ENCODE results near the gene OSBPL3. TPM values are rescaled to one million over a fixed set of nuclear protein-coding genes. Genes with fewer than 3 reads are reported as not detected.
"Not testable (repeated sequence)": the region's sequence is repeated elsewhere in the genome, so short reads cannot be mapped to it uniquely, and the experiment has no call there.

Gene OSBPL3
- 17.5 and 19.1 TPM in 2 replicates for total RNA-seq (2014; rRNA removed; shearing (Covaris generic))

- peak; percentile 93 for DNase-seq (ENCODE audit: low spot score)
Observed at GRCh38 chr7:24979863-24980533, at the start of gene OSBPL3. Gene OSBPL3, minus strand, starts transcription at chr7:24980178. Its CDS starts 87,706 bp downstream, at chr7:24892472.

- no peak for DNase-seq (ENCODE audit: low spot score)
Observed at GRCh38 chr7:25029075-25029474, 49.1 kb upstream of the OSBPL3 start.

- DNase-seq (ENCODE audit: low spot score) = peak; percentile 98
Observed at GRCh38 chr7:25028370-25029021, 48.5 kb upstream of the OSBPL3 start.

- DNase-seq (ENCODE audit: low spot score) = no peak
Observed at GRCh38 chr7:25026156-25026555, 46.2 kb upstream of the OSBPL3 start.

- peak; percentile 92 for DNase-seq (ENCODE audit: low spot score)
Observed at GRCh38 chr7:25025218-25025671, 45.3 kb upstream of the OSBPL3 start.

GRCh38 chr7:25024066-25024465 is 44.1 kb upstream of the OSBPL3 start:
- DNase-seq (ENCODE audit: low spot score) = no peak

GRCh38 chr7:25017671-25018070 is 37.7 kb upstream of the OSBPL3 start:
- not testable (repeated sequence) for DNase-seq (ENCODE audit: low spot score)

GRCh38 chr7:25014756-25015155 is 34.8 kb upstream of the OSBPL3 start:
- peak; percentile 88 for DNase-seq (ENCODE audit: low spot score)

GRCh38 chr7:25012710-25013109 is 32.7 kb upstream of the OSBPL3 start:
- peak; percentile 60 for DNase-seq (ENCODE audit: low spot score)

GRCh38 chr7:25012254-25012653 is 32.3 kb upstream of the OSBPL3 start:
- DNase-seq (ENCODE audit: low spot score) = no peak

GRCh38 chr7:25009257-25009656 is 29.3 kb upstream of the OSBPL3 start:
- peak; percentile 58 for DNase-seq (ENCODE audit: low spot score)

GRCh38 chr7:25007668-25008067 is 27.7 kb upstream of the OSBPL3 start:
- no peak for DNase-seq (ENCODE audit: low spot score)

GRCh38 chr7:25006276-25006675 is 26.3 kb upstream of the OSBPL3 start:
- DNase-seq (ENCODE audit: low spot score) = no peak

- DNase-seq (ENCODE audit: low spot score) = no peak
Observed at GRCh38 chr7:25005658-25006057, 25.7 kb upstream of the OSBPL3 start.

GRCh38 chr7:25002786-25003185 is 22.8 kb upstream of the OSBPL3 start:
- DNase-seq (ENCODE audit: low spot score) = no peak

- DNase-seq (ENCODE audit: low spot score) = no peak
Observed at GRCh38 chr7:24995466-24995865, 15.5 kb upstream of the OSBPL3 start.

GRCh38 chr7:24992314-24992713 is 12.3 kb upstream of the OSBPL3 start:
- no peak for DNase-seq (ENCODE audit: low spot score)

- no peak for DNase-seq (ENCODE audit: low spot score)
Observed at GRCh38 chr7:24991353-24991752, 11.4 kb upstream of the OSBPL3 start.

- no peak for DNase-seq (ENCODE audit: low spot score)
Observed at GRCh38 chr7:24987331-24987842, 7.4 kb upstream of the OSBPL3 start.

- no peak for DNase-seq (ENCODE audit: low spot score)
Observed at GRCh38 chr7:24982917-24983316, 2.9 kb upstream of the OSBPL3 start.

- DNase-seq (ENCODE audit: low spot score) = peak; percentile 58
Observed at GRCh38 chr7:24981171-24981951, 1.4 kb upstream of the OSBPL3 start.

GRCh38 chr7:24980534-24981170 is 674 bp upstream of the OSBPL3 start:
- no peak for DNase-seq (ENCODE audit: low spot score)
